ENCODE data around the gene RNF169. TPM values are rescaled to one million over a fixed set of nuclear protein-coding genes. Genes with fewer than 3 reads are reported as not detected.

Gene RNF169
- total RNA-seq, 1 experiment from 2014 or later = 13.0 TPM

GRCh38 chr11:74816664-74817063 is 68.0 kb downstream of the RNF169 start:
- no peak overlapping the region for H3K9ac ChIP-seq (ENCODE audit: extremely low read depth, insufficient read length, low read length)
- WGBS (ENCODE audit: extremely low coverage, insufficient read length, low lambda C conversion rate) = no CpG with 5 or more reads among the region's 2 CpGs
- no peak overlapping the region for H3T11ph ChIP-seq (ENCODE audit: low read length)
- H3K27ac ChIP-seq (ENCODE audit: insufficient read length, low read depth, low read length) = no peak overlapping the region
- no peak overlapping the region for H2BK120ac ChIP-seq (ENCODE audit: low read depth, low read length, poor library complexity, severe bottlenecking)
- no peaks in the 10 kb centered on the region for H3K79me2 ChIP-seq (ENCODE audit: insufficient read depth, low read length)
- peaks cover 3% of the 10 kb centered on the region for H3K79me1 ChIP-seq (ENCODE audit: insufficient read depth, low read depth, low read length, poor library complexity, severe bottlenecking)
- H2BK5ac ChIP-seq (ENCODE audit: insufficient read length, low read length) = no peak overlapping the region
- H3K4me1 ChIP-seq (ENCODE audit: insufficient read depth, low read length) = no peaks in the 10 kb centered on the region
- Mint-ChIP-seq H3K27ac (no peak overlapping the region), H3K36me3 (ENCODE audit: insufficient read depth in 1 of 3, low read depth in 3 of 3) (peaks cover 10 to 19% (median 16%) of the 10 kb centered on the region in 3 experiments; a peak in 6 of 7 replicates), H3K4me1 (no peaks in the 10 kb centered on the region), H3K27me3 (ENCODE audit: low read depth) (no peaks in the 10 kb centered on the region), H3K9me3 (no peaks in the 10 kb centered on the region; a peak in 1 of 5 replicates), H3K4me3 (no peak overlapping the region)
- no peak overlapping the region for H2AFZ ChIP-seq (ENCODE audit: low read length)
- no peak overlapping the region for H3K4ac ChIP-seq (ENCODE audit: low read depth, low read length)
- H3K4me2 ChIP-seq (ENCODE audit: insufficient read depth, insufficient read length, low read length) = no peak overlapping the region
- H3K9me3 ChIP-seq (ENCODE audit: control insufficient read depth, low read depth, low read length) = no peaks in the 10 kb centered on the region
- no peak overlapping the region for H2AK5ac ChIP-seq (ENCODE audit: insufficient read length, low read length)
- H2BK15ac ChIP-seq (ENCODE audit: low read depth, low read length) = no peak overlapping the region
- no peak overlapping the region for H4K8ac ChIP-seq (replicated peaks; ENCODE audit: insufficient read length, low read depth, low read length)
- no peaks in the 10 kb centered on the region for H3K27me3 ChIP-seq (ENCODE audit: insufficient read depth, low read length)
- H3K23me2 ChIP-seq (ENCODE audit: insufficient read length, low read depth, low read length, poor library complexity, severe bottlenecking) = no peaks in the 10 kb centered on the region
- no peak overlapping the region for H2BK12ac ChIP-seq (ENCODE audit: insufficient read length, low read depth, low read length)
- H4K20me1 ChIP-seq (ENCODE audit: control insufficient read depth, insufficient read depth, insufficient read length) = no peaks in the 10 kb centered on the region
- no peak overlapping the region for H4K91ac ChIP-seq (ENCODE audit: insufficient read length, low read depth, low read length)
- no peak for TF ChIP-seq CTCF (conservative IDR thresholded peaks at IDR 0.05)
- H3K14ac ChIP-seq (ENCODE audit: insufficient read depth, low read length) = no peak overlapping the region
- DNase-seq = no peak
- no peak overlapping the region for H3K56ac ChIP-seq (ENCODE audit: insufficient read length, low read depth, low read length)
- H4K5ac ChIP-seq (ENCODE audit: insufficient read length, low read depth, low read length) = no peak overlapping the region
- H2BK20ac ChIP-seq (ENCODE audit: low read depth, low read length, poor library complexity, severe bottlenecking) = no peak overlapping the region
- no peak overlapping the region for H3K18ac ChIP-seq (ENCODE audit: insufficient read length, low read depth, low read length)
- H3K23ac ChIP-seq (ENCODE audit: insufficient read length, low read depth, low read length) = no peak overlapping the region

Data from H9 (cell line).